Neural crest cell (in vitro differentiated cells): ENCODE data around the gene PRKRIP1. TPM values are rescaled to one million over a fixed set of nuclear protein-coding genes. Genes with fewer than 3 reads are reported as not detected.

Experiments
- DNase-seq: peaks from one replicate; pipeline ENCODE4 v3.0.0; 2021; ENCODE audit warnings: low read depth, mixed read lengths, low spot score
- H3K27ac Mint-ChIP-seq: one replicate; pipeline ENCODE4 v1.8.0; 2021; ENCODE audit warnings: mild to moderate bottlenecking, mixed read lengths; ENCODE audit not compliant: unreplicated experiment
- H3K27me3 Mint-ChIP-seq: 2 replicates; pipeline ENCODE4 v1.8.0; 2021; ENCODE audit warnings: low read depth, mild to moderate bottlenecking, mixed read lengths
- H3K36me3 Mint-ChIP-seq: 2 replicates; pipeline ENCODE4 v1.8.0; 2021; ENCODE audit warnings: low read depth, mild to moderate bottlenecking, mixed read lengths
- H3K4me1 Mint-ChIP-seq: 2 replicates; pipeline ENCODE4 v1.8.0; 2021; ENCODE audit warnings: mixed read lengths
- H3K4me3 Mint-ChIP-seq: one replicate; pipeline ENCODE4 v1.8.0; 2021; ENCODE audit warnings: mild to moderate bottlenecking, mixed read lengths
- H3K9me3 Mint-ChIP-seq: 2 replicates; pipeline ENCODE4 v1.8.0; 2021; ENCODE audit warnings: mixed read lengths
- CTCF ChIP-seq: fragments of 200-600 bp; sonication (generic); conservative IDR thresholded peaks from 2 replicates; pipeline ENCODE4 v1.5.0; 2021; ENCODE audit warnings: antibody characterized with exemption, mild to moderate bottlenecking
- total RNA-seq: library from RNA; stranded (reverse); gene quantifications from 2 replicates; pipeline ENCODE4 v1.2.1, GENCODE V29; 2021

The PRKRIP1 gene
- total RNA-seq, 1 donor from 2014 or later: 41.9 TPM

GRCh38 chr7:102392330-102392729 is 3.8 kb upstream of the PRKRIP1 start:
- peaks cover 17% of the 10 kb centered on the region for H3K4me1 Mint-ChIP-seq
- no peaks in the 10 kb centered on the region for H3K27me3 Mint-ChIP-seq
- H3K27ac Mint-ChIP-seq: no peak overlapping the region
- H3K4me3 Mint-ChIP-seq: peak overlapping the region; percentile 49
- DNase-seq: no peak
- TF ChIP-seq CTCF: no peak
- no peaks in the 10 kb centered on the region for H3K9me3 Mint-ChIP-seq
- peaks cover 5% of the 10 kb centered on the region for H3K36me3 Mint-ChIP-seq

GRCh38 chr7:102393467-102393866 is 2.7 kb upstream of the PRKRIP1 start:
- no peaks in the 10 kb centered on the region for H3K9me3 Mint-ChIP-seq
- peaks cover 5% of the 10 kb centered on the region for H3K36me3 Mint-ChIP-seq
- no peak for TF ChIP-seq CTCF
- H3K27ac Mint-ChIP-seq: peak overlapping the region; percentile 62
- peak overlapping the region; percentile 79 for H3K4me3 Mint-ChIP-seq
- H3K4me1 Mint-ChIP-seq: peaks cover 19% of the 10 kb centered on the region
- no peak for DNase-seq
- H3K27me3 Mint-ChIP-seq: no peaks in the 10 kb centered on the region

GRCh38 chr7:102395592-102395872 is 631 bp upstream of the PRKRIP1 start:
- Mint-ChIP-seq H3K9me3 (no peaks in the 10 kb centered on the region), H3K27ac (peak overlapping the region; percentile 100), H3K36me3 (peaks cover 10% of the 10 kb centered on the region), H3K27me3 (no peaks in the 10 kb centered on the region), H3K4me1 (peaks cover 19% of the 10 kb centered on the region), H3K4me3 (peak overlapping the region; percentile 91)
- DNase-seq: peak; percentile 9
- TF ChIP-seq CTCF: no peak

- H3K27me3 Mint-ChIP-seq: no peaks in the 10 kb centered on the region
- peak overlapping the region; percentile 91 for H3K4me3 Mint-ChIP-seq
- no peak for TF ChIP-seq CTCF
Observed at GRCh38 chr7:102396710-102397019, 502 bp downstream of the PRKRIP1 start.

GRCh38 chr7:102398543-102398942 is 2.4 kb downstream of the PRKRIP1 start:
- Mint-ChIP-seq H3K36me3 (peaks cover 14% of the 10 kb centered on the region), H3K27me3 (no peaks in the 10 kb centered on the region), H3K4me1 (peaks cover 31% of the 10 kb centered on the region), H3K27ac (no peak overlapping the region), H3K4me3 (peak overlapping the region; percentile 65), H3K9me3 (no peaks in the 10 kb centered on the region)
- TF ChIP-seq CTCF: no peak
- DNase-seq: no peak

More at GRCh38 chr7:102396710-102397019, 502 bp downstream of the PRKRIP1 start:
- Mint-ChIP-seq H3K36me3 (peaks cover 15% of the 10 kb centered on the region), H3K4me1 (peaks cover 24% of the 10 kb centered on the region), H3K27ac (peak overlapping the region; percentile 87), H3K9me3 (no peaks in the 10 kb centered on the region)
- no peak for DNase-seq

- no peak for DNase-seq
- H3K36me3 Mint-ChIP-seq: peaks cover 16% of the 10 kb centered on the region
- no peak overlapping the region for H3K27ac Mint-ChIP-seq
- peaks cover 37% of the 10 kb centered on the region for H3K4me1 Mint-ChIP-seq
- H3K4me3 Mint-ChIP-seq: peak overlapping the region; percentile 31
- no peaks in the 10 kb centered on the region for H3K9me3 Mint-ChIP-seq
- TF ChIP-seq CTCF: no peak
- H3K27me3 Mint-ChIP-seq: no peaks in the 10 kb centered on the region
Observed at GRCh38 chr7:102400360-102400759, 4.2 kb downstream of the PRKRIP1 start.
